Measurements from ENCODE around the gene SLC39A13. TPM values are rescaled to one million over a fixed set of nuclear protein-coding genes. Genes with fewer than 3 reads are reported as not detected.

SLC39A13 gene
- total RNA-seq, 1 experiment from 2014 or later = 29.2 TPM

DNA sequence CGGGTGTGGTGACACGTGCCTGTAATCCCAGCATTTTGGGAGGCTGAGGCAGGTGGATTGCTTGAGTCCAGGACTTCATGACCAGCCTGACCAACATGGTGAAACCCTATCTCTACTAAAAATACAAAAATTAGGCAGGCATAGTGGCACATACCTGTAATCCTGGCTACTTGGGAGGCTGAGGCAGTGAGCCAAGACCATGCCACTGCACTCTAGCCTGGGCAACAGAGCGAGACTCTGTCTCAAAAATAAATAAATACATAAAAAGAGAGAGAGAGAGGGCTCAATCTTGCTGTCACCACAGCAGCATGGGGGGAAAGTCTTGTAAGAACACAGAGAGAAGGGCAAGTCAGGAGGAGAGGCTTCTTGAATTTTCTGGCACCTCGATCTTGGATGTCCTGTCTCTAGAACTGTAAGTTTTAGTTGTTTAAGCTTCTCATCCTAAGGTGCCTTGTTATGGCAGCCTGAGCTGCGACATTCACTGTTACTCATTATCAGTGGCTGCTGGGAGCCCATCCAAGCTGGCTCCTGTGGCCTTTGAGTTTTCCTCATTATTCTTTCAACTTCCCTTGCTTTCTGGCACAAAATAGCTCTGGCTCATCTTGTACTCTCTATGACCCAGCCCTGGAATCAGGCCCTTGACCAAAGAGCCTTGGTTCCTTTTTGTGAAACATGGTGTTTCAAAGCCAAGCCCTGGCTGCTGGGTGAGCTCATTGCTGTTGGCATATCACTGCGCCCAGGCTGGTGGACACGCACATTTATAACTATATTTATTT lies 25.8 kb downstream of the SLC39A13 start:
- no peak overlapping the region for H3K18ac ChIP-seq (ENCODE audit: insufficient read length, low read depth, low read length)
- no peak overlapping the region for H3K56ac ChIP-seq (ENCODE audit: insufficient read length, low read depth, low read length)
- H2BK15ac ChIP-seq (ENCODE audit: low read depth, low read length) = no peak overlapping the region
- H2BK12ac ChIP-seq (ENCODE audit: insufficient read length, low read depth, low read length) = no peak overlapping the region
- H3K4me1 ChIP-seq (ENCODE audit: insufficient read depth, low read length) = no peaks in the 10 kb centered on the region
- TF ChIP-seq, protein P1, sequence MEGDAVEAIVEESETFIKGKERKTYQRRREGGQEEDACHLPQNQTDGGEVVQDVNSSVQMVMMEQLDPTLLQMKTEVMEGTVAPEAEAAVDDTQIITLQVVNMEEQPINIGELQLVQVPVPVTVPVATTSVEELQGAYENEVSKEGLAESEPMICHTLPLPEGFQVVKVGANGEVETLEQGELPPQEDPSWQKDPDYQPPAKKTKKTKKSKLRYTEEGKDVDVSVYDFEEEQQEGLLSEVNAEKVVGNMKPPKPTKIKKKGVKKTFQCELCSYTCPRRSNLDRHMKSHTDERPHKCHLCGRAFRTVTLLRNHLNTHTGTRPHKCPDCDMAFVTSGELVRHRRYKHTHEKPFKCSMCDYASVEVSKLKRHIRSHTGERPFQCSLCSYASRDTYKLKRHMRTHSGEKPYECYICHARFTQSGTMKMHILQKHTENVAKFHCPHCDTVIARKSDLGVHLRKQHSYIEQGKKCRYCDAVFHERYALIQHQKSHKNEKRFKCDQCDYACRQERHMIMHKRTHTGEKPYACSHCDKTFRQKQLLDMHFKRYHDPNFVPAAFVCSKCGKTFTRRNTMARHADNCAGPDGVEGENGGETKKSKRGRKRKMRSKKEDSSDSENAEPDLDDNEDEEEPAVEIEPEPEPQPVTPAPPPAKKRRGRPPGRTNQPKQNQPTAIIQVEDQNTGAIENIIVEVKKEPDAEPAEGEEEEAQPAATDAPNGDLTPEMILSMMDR (conservative IDR thresholded peaks at IDR 0.05) = no peak
- H3K9me3 ChIP-seq (ENCODE audit: control insufficient read depth, low read depth, low read length) = no peaks in the 10 kb centered on the region
- no peak overlapping the region for H2BK20ac ChIP-seq (ENCODE audit: low read depth, low read length, poor library complexity, severe bottlenecking)
- no peak overlapping the region for H3K27ac ChIP-seq (ENCODE audit: insufficient read length, low read depth, low read length)
- H3K23ac ChIP-seq (ENCODE audit: insufficient read length, low read depth, low read length) = no peak overlapping the region
- Mint-ChIP-seq H3K27ac (no peak overlapping the region), H3K4me3 (no peak overlapping the region), H3K4me1 (no peaks in the 10 kb centered on the region), H3K27me3 (ENCODE audit: low read depth) (no peaks in the 10 kb centered on the region; the same call in 1 of the 2 replicates), H3K36me3 (ENCODE audit: insufficient read depth in 1 of 3, low read depth in 3 of 3) (no peaks in the 10 kb centered on the region; a peak in 1 of 7 replicates), H3K9me3 (no peaks in the 10 kb centered on the region)
- H4K5ac ChIP-seq (ENCODE audit: insufficient read length, low read depth, low read length) = no peak overlapping the region
- no peak overlapping the region for H4K91ac ChIP-seq (ENCODE audit: insufficient read length, low read depth, low read length)
- H2AK5ac ChIP-seq (ENCODE audit: insufficient read length, low read length) = no peak overlapping the region
- H2BK5ac ChIP-seq (ENCODE audit: insufficient read length, low read length) = no peak overlapping the region
- no peak overlapping the region for H4K8ac ChIP-seq (replicated peaks; ENCODE audit: insufficient read length, low read depth, low read length)
- H4K20me1 ChIP-seq (ENCODE audit: control insufficient read depth, insufficient read depth, insufficient read length) = no peaks in the 10 kb centered on the region
- no peaks in the 10 kb centered on the region for H3K79me1 ChIP-seq (ENCODE audit: insufficient read depth, low read depth, low read length, poor library complexity, severe bottlenecking)
- H2AFZ ChIP-seq (ENCODE audit: low read length) = no peak overlapping the region
- H3K23me2 ChIP-seq (ENCODE audit: insufficient read length, low read depth, low read length, poor library complexity, severe bottlenecking) = no peaks in the 10 kb centered on the region
- no peak for DNase-seq
- no peak overlapping the region for H2BK120ac ChIP-seq (ENCODE audit: low read depth, low read length, poor library complexity, severe bottlenecking)
- no peak overlapping the region for H3K4me2 ChIP-seq (ENCODE audit: insufficient read depth, insufficient read length, low read length)
- no peak overlapping the region for H3K9ac ChIP-seq (ENCODE audit: extremely low read depth, insufficient read length, low read length)
- H3K14ac ChIP-seq (ENCODE audit: insufficient read depth, low read length) = no peak overlapping the region
- no peak overlapping the region for H3T11ph ChIP-seq (ENCODE audit: low read length)
- no peaks in the 10 kb centered on the region for H3K27me3 ChIP-seq (ENCODE audit: insufficient read depth, low read length)
- no CpG with 5 or more reads among the region's 7 CpGs for WGBS (ENCODE audit: extremely low coverage, insufficient read length, low lambda C conversion rate)
- H3K4ac ChIP-seq (ENCODE audit: low read depth, low read length) = no peak overlapping the region
- no peaks in the 10 kb centered on the region for H3K79me2 ChIP-seq (ENCODE audit: insufficient read depth, low read length)
